A549 (cell line): Measurements from ENCODE around the gene HERPUD2. TPM values are rescaled to one million over a fixed set of nuclear protein-coding genes. Genes with fewer than 3 reads are reported as not detected.

Source experiments
- ATAC-seq, 2 experiments: fragments of 200-7000 bp in 1 of 2; fragments of >200 bp in 1 of 2; cut with Nextera tagmentation in 1 of 2; cut with Tn5 transposase in 1 of 2; 3 replicates each; pipeline versions ENCODE4 v1.8.0 to v1.9.1; 2018 to 2020; ENCODE audit warnings: mild to moderate bottlenecking in 1 of 2, moderate library complexity in 1 of 2
- CTCF ChIA-PET: fragments of 300-600 bp; sonication (Branson Sonifier 250); formaldehyde crosslinking; extraction: SDS; loops from one replicate; lab custom pipeline; 2021; ENCODE audit warnings: antibody characterized with exemption, inconsistent platforms; lab: Yijun Ruan, JAX
- POLR2A ChIA-PET: fragments of 350-600 bp; formaldehyde crosslinking; extraction: SDS; loops from one replicate; lab custom pipeline; 2021; ENCODE audit warnings: antibody characterized with exemption, inconsistent platforms; lab: Yijun Ruan, JAX
- DNase-seq, 2 experiments: peaks; one replicate each; pipeline versions ENCODE4 v3.0.0 to v3.0.0-alpha.2; 2011 to 2016; ENCODE audit warnings: low read depth in 1 of 2, low spot score in 1 of 2
- FAIRE-seq: peaks from 2 replicates; lab custom pipeline; 2011; peaks lifted over from hg19 to GRCh38; lab: Jason Lieb, UNC
- H3K27ac ChIP-seq, 2 experiments: fragments of >200 bp; sonication (Bioruptor Twin); formaldehyde crosslinking; 3 replicates each; pipeline ENCODE4 v1.5.1; 2016 to 2017
- H3K4me1 ChIP-seq: fragments of >200 bp; sonication (Bioruptor Twin); formaldehyde crosslinking; 3 replicates; pipeline ENCODE4 v1.6.1; 2016
- H3K4me2 ChIP-seq: fragments of >200 bp; sonication (Bioruptor Twin); formaldehyde crosslinking; 3 replicates; pipeline ENCODE4 v1.6.1; 2016
- H3K4me3 ChIP-seq: fragments of >200 bp; sonication (Bioruptor Twin); formaldehyde crosslinking; 3 replicates; pipeline ENCODE4 v1.5.1; 2016
- H3K9me3 ChIP-seq: fragments of >200 bp; sonication (Bioruptor Twin); formaldehyde crosslinking; 3 replicates; pipeline ENCODE4 v1.6.1; 2016
- CEBPB ChIP-seq, 2 experiments: fragments of >200 bp in 1 of 2; sonication (Bioruptor Twin) in 1 of 2; formaldehyde crosslinking in 1 of 2; IDR thresholded peaks; 2 replicates each; pipeline ENCODE4 v1.6.1; 2012 to 2016
- CHD2 ChIP-seq: fragments of 150-350 bp; IDR thresholded peaks from 2 replicates; pipeline ENCODE4 v1.6.1; 2014; ENCODE audit warnings: low read length; ENCODE audit not compliant: partially characterized antibody
- CHD4 ChIP-seq: fragments of 200-600 bp; sonication (generic); IDR thresholded peaks from 2 replicates; pipeline ENCODE4 v1.6.1; 2016; ENCODE audit warnings: antibody characterized with exemption, mild to moderate bottlenecking, borderline replicate concordance
- EHF ChIP-seq: fragments of 250-450 bp; sonication (Bioruptor Pico); IDR thresholded peaks from 2 replicates; pipeline ENCODE4 v1.5.0; 2020; ENCODE audit warnings: mild to moderate bottlenecking
- EHMT2 ChIP-seq: fragments of 200-600 bp; sonication (generic); IDR thresholded peaks from 2 replicates; pipeline ENCODE4 v1.6.1; 2016; ENCODE audit warnings: antibody characterized with exemption, low read depth, mild to moderate bottlenecking, moderate library complexity
- ELK1 ChIP-seq: fragments of 150-350 bp; IDR thresholded peaks from 2 replicates; pipeline ENCODE4 v1.6.1; 2014; ENCODE audit warnings: low read depth, mild to moderate bottlenecking, low read length
- EP300 ChIP-seq, 2 experiments: fragments of >200 bp; sonication (Bioruptor Twin); formaldehyde crosslinking; IDR thresholded peaks; 2 replicates in 1 of 2; 3 replicates in 1 of 2; pipeline ENCODE4 v1.6.1; 2016 to 2017
- ESRRA ChIP-seq: fragments of 150-350 bp; IDR thresholded peaks from 2 replicates; pipeline ENCODE4 v1.6.1; 2014; ENCODE audit warnings: mild to moderate bottlenecking, low read length, borderline replicate concordance
- FOXS1 ChIP-seq: fragments of 250-450 bp; sonication (Bioruptor Pico); IDR thresholded peaks from 2 replicates; pipeline ENCODE4 v1.5.0; 2020; ENCODE audit warnings: mild to moderate bottlenecking, moderate library complexity
- HOXA7 ChIP-seq: fragments of 250-450 bp; sonication (Bioruptor Pico); IDR thresholded peaks from 2 replicates; pipeline ENCODE4 v1.5.0; 2020; ENCODE audit warnings: mild to moderate bottlenecking, moderate library complexity
- HOXB13 ChIP-seq: fragments of 250-450 bp; sonication (Bioruptor Pico); IDR thresholded peaks from 2 replicates; pipeline ENCODE4 v1.5.0; 2020; ENCODE audit warnings: low read depth, mild to moderate bottlenecking, moderate library complexity
- JUN ChIP-seq, 2 experiments: fragments of >200 bp; sonication (Bioruptor Twin); formaldehyde crosslinking; IDR thresholded peaks; 2 replicates in 1 of 2; 3 replicates in 1 of 2; pipeline ENCODE4 v1.6.1; 2016 to 2017
- JUNB ChIP-seq: fragments of >200 bp; sonication (Bioruptor Twin); formaldehyde crosslinking; IDR thresholded peaks from 2 replicates; pipeline ENCODE4 v1.6.1; 2016
- KDM5A ChIP-seq: fragments of 200-600 bp; sonication (generic); IDR thresholded peaks from 2 replicates; pipeline ENCODE4 v1.6.1; 2016; ENCODE audit warnings: antibody characterized with exemption, mild to moderate bottlenecking
- MAFK ChIP-seq: fragments of 450-650 bp; IDR thresholded peaks from 2 replicates; pipeline ENCODE4 v1.6.1; 2014; ENCODE audit not compliant: partially characterized antibody
- MAX ChIP-seq: IDR thresholded peaks from 2 replicates; pipeline ENCODE4 v1.6.1; 2012
- MYC ChIP-seq: IDR thresholded peaks from 2 replicates; pipeline ENCODE4 v1.6.1; 2012; ENCODE audit warnings: mild to moderate bottlenecking, inconsistent platforms, low read length, improper control_type of control experiment, borderline replicate concordance
- NFE2L2 ChIP-seq: fragments of 150-350 bp; conservative IDR thresholded peaks from 2 replicates; pipeline ENCODE4 v1.6.1; 2014; ENCODE audit warnings: low read length
- POLR2A ChIP-seq: IDR thresholded peaks from 2 replicates; pipeline ENCODE4 v1.6.1; 2012; ENCODE audit warnings: mild to moderate bottlenecking, low read length
- RFX5 ChIP-seq: fragments of 450-650 bp; IDR thresholded peaks from 2 replicates; pipeline ENCODE4 v1.7.1; 2014; ENCODE audit warnings: antibody characterized with exemption, mild to moderate bottlenecking, moderate library complexity
- RNF2 ChIP-seq: fragments of 200-600 bp; sonication (generic); IDR thresholded peaks from 2 replicates; pipeline ENCODE4 v1.6.1; 2016; ENCODE audit warnings: low read depth, mild to moderate bottlenecking, antibody characterized with exemption, moderate library complexity, borderline replicate concordance
- SREBF2 ChIP-seq: fragments of 450-650 bp; IDR thresholded peaks from 2 replicates; pipeline ENCODE4 v1.6.1; 2014; ENCODE audit warnings: mild to moderate bottlenecking, moderate library complexity
- TFCP2L1 ChIP-seq: fragments of 250-450 bp; sonication (Bioruptor Pico); IDR thresholded peaks from 2 replicates; pipeline ENCODE4 v1.5.0; 2021; ENCODE audit warnings: mild to moderate bottlenecking
- ZFP36 ChIP-seq: fragments of 450-650 bp; IDR thresholded peaks from 2 replicates; pipeline ENCODE4 v1.6.1; 2014; ENCODE audit warnings: borderline replicate concordance; ENCODE audit not compliant: partially characterized antibody
- WGBS: methylation state at CpG from one replicate; pipeline ENCODE4 v1.1.6; 2017; ENCODE audit errors: missing lambda C conversion rate; 5-methylcytosine and 5-hydroxymethylcytosine counted together
- polyA plus RNA-seq, 4 experiments: library from polyadenylated mRNA; depleted of rRNA in 3 of 4; stranded (reverse); fragments of >200 nt; fragmentation: RNase III in 1 of 4; extraction: RNeasy Plus Mini Kit Qiagen cat#74134 plus additional on column Dnase treatment in 1 of 4; gene quantifications; 2 replicates in 3 of 4; 3 replicates in 1 of 4; pipeline ENCODE4 v1.2.3, GENCODE V29; 2011 to 2017
- TF ChIP-seq, protein P1 (sequence below): fragments of >200 bp; sonication (Bioruptor Twin); formaldehyde crosslinking; IDR thresholded peaks from 2 replicates; pipeline ENCODE4 v1.6.1; 2016

The HERPUD2 gene
- polyA plus RNA-seq, 2 of the 4 experiments (the other 2 are of a cell fraction): 13.2 to 34.8 TPM

- no peaks in the 10 kb centered on the region for H3K4me1 ChIP-seq
- TF ChIP-seq EHMT2: no peak
- TF ChIP-seq CHD4: no peak
- POLR2A ChIA-PET: no interaction called here
- DNase-seq (no peak), FAIRE-seq (no peak), ATAC-seq (no peak)
- no peaks in the 10 kb centered on the region for H3K9me3 ChIP-seq
- CTCF ChIA-PET: no interaction called here
- H3K4me2 ChIP-seq: no peak overlapping the region
- 32% methylated on average over 3 of the region's 3 CpGs for WGBS
- H3K4me3 ChIP-seq: no peak overlapping the region
- H3K27ac ChIP-seq: no peak overlapping the region
These were observed 44.0 kb upstream of the HERPUD2 start for GRCh38 chr7:35738889-35739288.

DNA sequence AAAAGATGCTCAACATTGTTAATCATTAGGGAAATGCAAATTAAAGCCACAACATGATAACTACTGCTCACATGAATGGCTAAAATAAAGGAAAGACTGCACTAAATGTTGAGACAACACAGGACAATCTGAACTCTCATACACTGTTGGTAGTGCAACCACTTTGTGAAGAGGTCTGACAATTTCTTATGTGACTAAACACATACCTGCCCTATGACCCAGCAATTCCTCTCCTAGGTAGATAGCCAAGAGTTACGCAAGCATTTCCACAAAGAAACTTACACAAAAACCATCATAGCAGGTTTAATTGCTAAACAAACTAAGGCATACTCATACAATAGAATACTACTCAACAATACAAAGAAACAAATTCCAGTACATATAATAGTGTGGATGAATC, 41.8 kb upstream of the HERPUD2 start:
- CTCF ChIA-PET: interaction anchor here (0.9 kb wide), 1 partner anchor 28 kb away, joined by 6 read pairs; no protein-coding TSS in a partner anchor
- H3K9me3 ChIP-seq: no peaks in the 10 kb centered on the region
- no peaks in the 10 kb centered on the region for H3K4me1 ChIP-seq
- no peak overlapping the region for H3K4me3 ChIP-seq
- DNase-seq (peak in 1 of 2 experiments; percentile 23), ATAC-seq (0 out of 6 replicates have a peak, but pooled peaks of 1 of the 2 experiments have one; percentile 33), FAIRE-seq (no peak)
- H3K4me2 ChIP-seq: no peak overlapping the region
- TF ChIP-seq JUN (IDR thresholded peaks at IDR 0.05) (no peak), CEBPB (IDR thresholded peaks at IDR 0.05) (peak; percentile 24 to 52; a peak in 1 of 4 replicates), POLR2A (no peak)
- TF ChIP-seq, all 56 proteins: peak for 1
- POLR2A ChIA-PET: no interaction called here
- WGBS: 97% methylated on average over 1 of the region's 1 CpG
- H3K27ac ChIP-seq: no peak overlapping the region

DNA sequence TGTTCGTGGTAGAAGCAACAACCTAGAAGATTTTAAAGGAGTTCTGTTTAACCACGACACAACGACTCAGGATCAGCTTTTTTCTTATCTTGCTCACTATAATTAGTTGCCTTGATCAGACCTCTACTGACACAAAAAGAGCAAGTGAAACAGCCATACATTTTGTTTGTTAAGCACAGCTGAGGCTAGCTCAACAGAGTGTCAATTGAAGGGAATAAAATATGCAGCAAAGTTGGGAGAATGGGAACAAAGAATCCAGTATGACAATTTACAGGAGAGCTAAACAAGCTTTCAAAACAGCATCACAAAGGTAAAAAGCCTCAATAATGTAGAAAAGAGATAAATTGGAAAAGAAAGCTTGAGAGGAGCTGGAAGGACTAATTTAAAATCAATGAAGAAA, 40.5 kb upstream of the HERPUD2 start:
- WGBS: 67% methylated on average over 3 of the region's 3 CpGs
- ChIA-PET POLR2A (no interaction called here), CTCF (interaction anchor here (0.7 to 1.5 kb wide), 2 partner anchors 10 to 26 kb away, joined by 3 to 7 read pairs; no protein-coding TSS in a partner anchor)
- FAIRE-seq (no peak), DNase-seq (no peak), ATAC-seq (no peak)
- Histone ChIP-seq H3K4me1 (no peaks in the 10 kb centered on the region), H3K4me3 (no peak overlapping the region), H3K9me3 (no peaks in the 10 kb centered on the region), H3K4me2 (no peak overlapping the region), H3K27ac (no peak overlapping the region)
- TF ChIP-seq NFE2L2 (no peak), JUN (IDR thresholded peaks at IDR 0.05) (no peak), HOXA7 (CRISPR knock-in tag) (no peak), CHD2 (no peak), RFX5 (no peak), FOXS1 (no peak)

DNA sequence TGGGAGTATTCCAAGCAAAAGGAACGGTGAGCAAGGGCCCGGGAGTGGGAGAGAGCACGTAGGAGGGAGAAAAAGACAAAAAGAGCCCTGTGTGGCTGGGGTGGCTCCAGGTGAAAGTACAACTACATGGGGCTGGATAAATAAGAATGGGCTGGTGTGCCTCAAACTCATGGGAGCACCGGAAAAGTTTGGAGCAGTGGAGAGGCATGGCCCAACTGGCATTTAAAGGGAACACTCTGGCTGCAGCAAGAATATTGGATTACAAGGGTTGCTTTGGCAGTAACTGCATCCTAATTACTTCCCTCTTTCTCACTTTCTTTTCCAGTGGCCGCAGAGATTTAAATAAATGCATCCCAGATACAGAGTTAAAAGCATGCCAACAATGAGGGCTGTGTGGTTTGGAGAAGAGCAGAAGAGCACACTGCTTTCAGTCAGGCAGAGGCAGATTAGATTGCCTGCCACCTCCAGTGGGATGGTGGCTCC, 39.1 kb upstream of the HERPUD2 start:
- DNase-seq (no peak), ATAC-seq (no peak), FAIRE-seq (no peak)
- CTCF ChIA-PET: interaction anchor here (0.9 kb wide), 1 partner anchor 23 kb away, joined by 3 read pairs; no protein-coding TSS in a partner anchor
- Histone ChIP-seq H3K27ac (no peak overlapping the region), H3K4me3 (no peak overlapping the region), H3K9me3 (no peaks in the 10 kb centered on the region), H3K4me1 (no peaks in the 10 kb centered on the region), H3K4me2 (no peak overlapping the region)
- POLR2A ChIA-PET: no interaction called here
- WGBS: 72% methylated on average over 5 of the region's 5 CpGs
- TF ChIP-seq HOXB13 (CRISPR knock-in tag): no peak
- no peak for TF ChIP-seq TFCP2L1 (CRISPR knock-in tag)
- TF ChIP-seq CHD2: no peak
- no peak for TF ChIP-seq MYC
- TF ChIP-seq JUNB: no peak
- no peak for TF ChIP-seq CHD4
- TF ChIP-seq, protein P1, sequence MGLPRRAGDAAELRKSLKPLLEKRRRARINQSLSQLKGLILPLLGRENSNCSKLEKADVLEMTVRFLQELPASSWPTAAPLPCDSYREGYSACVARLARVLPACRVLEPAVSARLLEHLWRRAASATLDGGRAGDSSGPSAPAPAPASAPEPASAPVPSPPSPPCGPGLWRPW: no peak
- TF ChIP-seq EHF (CRISPR knock-in tag): no peak
- TF ChIP-seq RFX5: no peak
- TF ChIP-seq NFE2L2: no peak
- TF ChIP-seq ELK1: no peak
- TF ChIP-seq MAX: no peak
- no peak for TF ChIP-seq ESRRA
- TF ChIP-seq MAFK: no peak
- no peak for TF ChIP-seq ZFP36
- no peak for TF ChIP-seq SREBF2
- no peak for TF ChIP-seq EP300 (IDR thresholded peaks at IDR 0.05)
- TF ChIP-seq KDM5A: no peak
- no peak for TF ChIP-seq RNF2
